Measurements from ENCODE around the gene PID1. TPM values are rescaled to one million over a fixed set of nuclear protein-coding genes. Genes with fewer than 3 reads are reported as not detected.

The PID1 gene
- total and polyA plus RNA-seq, 8 donors = 2.9 to 13.5 (median 4.7) TPM

DNA sequence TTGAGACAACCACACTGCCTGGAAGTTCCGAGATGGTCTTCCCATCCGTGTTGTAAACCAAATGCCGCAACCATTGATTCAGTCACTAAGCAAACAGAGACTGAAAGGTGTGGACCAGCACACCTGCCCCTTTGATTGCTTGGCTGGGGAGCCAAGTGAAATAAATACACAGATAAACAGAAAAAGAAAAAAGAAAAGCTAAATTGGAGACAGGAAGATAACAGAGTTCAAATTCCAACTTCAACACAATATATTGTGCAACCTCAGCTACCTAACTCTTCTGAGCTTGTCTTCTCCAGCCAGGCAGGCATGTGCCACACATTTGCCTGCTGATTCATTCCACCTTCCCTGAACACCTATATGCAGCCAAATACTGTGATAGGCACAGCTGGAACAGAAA lies 110.9 kb downstream of the PID1 start:
- WGBS, 2 donors = 3 to 11% methylated on average over 3 of the region's 3 CpGs
- TF ChIP-seq CTCF (IDR thresholded peaks at IDR 0.05) = no peak
- H3K4me3 ChIP-seq = no peak overlapping the region
- DNase-seq (peak in 4 of 6 donors; percentile 52 to 71 (median 61)), FAIRE-seq (no peak), ATAC-seq (peak; percentile 96 to 99 (median 98))
- peaks cover 6 to 26% (median 14%) of the 10 kb centered on the region in 3 donors for H3K4me1 ChIP-seq
- H3K36me3 ChIP-seq = no peaks in the 10 kb centered on the region
- intact Hi-C loops (cut with DNase I) = no loop called here
- H3K9me3 ChIP-seq = no peaks in the 10 kb centered on the region
- peak overlapping the region in 1 of 4 donors; percentile 50 for H3K27ac ChIP-seq
- no peaks in the 10 kb centered on the region for H3K27me3 ChIP-seq

DNA sequence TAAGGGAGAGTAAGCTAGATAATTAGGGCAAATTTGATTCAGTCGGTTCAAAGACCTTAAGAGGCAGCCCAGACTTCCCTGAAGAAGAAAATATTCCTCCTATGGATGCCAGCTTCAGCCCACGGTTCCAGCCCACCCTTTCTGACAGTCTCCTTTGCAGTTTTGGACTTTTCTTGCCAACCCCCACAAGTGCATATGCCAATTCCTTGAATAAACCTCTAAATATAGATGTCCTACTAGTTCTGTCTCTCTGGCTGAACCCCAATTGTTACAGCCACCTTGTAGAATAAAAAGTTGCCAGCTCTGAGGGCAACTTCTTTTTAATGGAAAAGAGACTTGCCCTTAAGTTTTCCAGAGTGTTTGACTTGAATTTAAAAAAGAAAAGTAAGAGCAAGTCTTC lies 111.7 kb downstream of the PID1 start:
- H3K27ac ChIP-seq = peak overlapping the region in 1 of 4 donors; percentile 50
- H3K4me1 ChIP-seq = peaks cover 6 to 26% (median 14%) of the 10 kb centered on the region in 3 donors
- intact Hi-C loops (cut with DNase I) = no loop called here
- FAIRE-seq (no peak), ATAC-seq (no peak), DNase-seq (no peak)
- H3K36me3 ChIP-seq = no peaks in the 10 kb centered on the region
- WGBS, 2 donors = 77 to 78% methylated on average over 2 of the region's 2 CpGs
- H3K27me3 ChIP-seq = no peaks in the 10 kb centered on the region
- no peaks in the 10 kb centered on the region for H3K9me3 ChIP-seq
- H3K4me3 ChIP-seq = no peak overlapping the region
- no peak for TF ChIP-seq CTCF (IDR thresholded peaks at IDR 0.05)

DNA sequence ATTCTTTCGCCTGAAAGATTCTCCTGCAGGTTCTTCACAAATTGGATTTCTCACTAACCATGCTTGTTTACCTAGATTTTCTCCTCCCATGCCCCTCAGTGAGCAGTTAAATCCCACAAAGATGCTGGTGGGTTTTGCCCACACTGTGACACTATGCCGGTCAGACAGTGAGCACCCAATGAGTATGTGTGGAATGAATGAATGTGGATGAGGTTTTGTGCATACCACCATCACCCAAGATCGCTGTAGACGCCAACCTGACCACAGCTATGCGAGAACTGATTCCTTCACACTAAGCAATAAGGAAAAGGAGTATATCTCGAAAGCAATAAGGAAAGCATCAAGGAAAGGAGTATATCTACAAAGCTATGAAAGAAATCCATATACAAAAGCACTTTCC lies 116.7 kb downstream of the PID1 start:
- FAIRE-seq (no peak), ATAC-seq (no peak), DNase-seq (no peak)
- Histone ChIP-seq H3K27ac (no peak overlapping the region), H3K36me3 (no peaks in the 10 kb centered on the region), H3K4me1 (no peaks in the 10 kb centered on the region), H3K4me3 (no peak overlapping the region), H3K27me3 (no peaks in the 10 kb centered on the region), H3K9me3 (no peaks in the 10 kb centered on the region)
- intact Hi-C loops (cut with DNase I) = no loop called here
- 79 to 94% methylated on average over 6 of the region's 6 CpGs for WGBS, 2 donors
- TF ChIP-seq CTCF (IDR thresholded peaks at IDR 0.05) = no peak

GRCh38 chr2:229153951-229154350 lies 117.1 kb downstream of the PID1 start:
- no peaks in the 10 kb centered on the region for H3K4me1 ChIP-seq
- ATAC-seq (no peak), DNase-seq (no peak), FAIRE-seq (no peak)
- intact Hi-C loops (cut with DNase I) = no loop called here
- H3K27me3 ChIP-seq = no peaks in the 10 kb centered on the region
- no peak overlapping the region for H3K4me3 ChIP-seq
- H3K36me3 ChIP-seq = no peaks in the 10 kb centered on the region
- TF ChIP-seq CTCF (IDR thresholded peaks at IDR 0.05) = no peak
- H3K9me3 ChIP-seq = no peaks in the 10 kb centered on the region
- H3K27ac ChIP-seq = no peak overlapping the region
- WGBS, 2 donors = 80 to 81% methylated on average over 4 of the region's 4 CpGs

DNA sequence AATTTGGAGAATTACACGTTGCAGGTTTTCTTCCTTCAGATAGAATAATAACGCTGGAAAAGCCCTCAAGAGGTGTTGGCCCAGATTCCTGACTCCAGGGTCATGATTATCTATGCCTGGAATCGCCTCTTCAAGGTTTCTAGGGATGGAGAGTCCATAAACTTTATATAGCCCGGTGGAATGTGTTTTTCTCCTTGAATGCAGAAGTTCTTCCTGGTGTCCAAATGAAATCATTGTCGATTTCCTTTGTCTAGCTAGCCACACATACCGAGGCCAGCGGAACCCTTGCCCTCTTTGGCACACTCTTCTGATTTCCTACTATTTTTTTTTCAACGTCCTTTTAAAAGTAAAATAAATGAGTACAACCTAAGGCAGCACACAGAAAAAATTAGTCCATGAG lies 117.8 kb downstream of the PID1 start:
- no peak for TF ChIP-seq CTCF (IDR thresholded peaks at IDR 0.05)
- Histone ChIP-seq H3K4me3 (no peak overlapping the region), H3K9me3 (no peaks in the 10 kb centered on the region), H3K36me3 (no peaks in the 10 kb centered on the region), H3K27me3 (no peaks in the 10 kb centered on the region), H3K27ac (no peak overlapping the region), H3K4me1 (no peaks in the 10 kb centered on the region)
- DNase-seq (no peak), ATAC-seq (no peak), FAIRE-seq (no peak)
- WGBS, 2 donors = 66 to 73% methylated on average over 8 of the region's 8 CpGs
- intact Hi-C loops (cut with DNase I) = no loop called here

Measured in pancreas (tissue), 10 donors.